Right lung (tissue), 5 donors: Measurements from ENCODE around the gene NDUFAF3. TPM values are rescaled to one million over a fixed set of nuclear protein-coding genes. Genes with fewer than 3 reads are reported as not detected.

Experiments
- DNase-seq, 2 donors: peaks; one replicate each; pipeline ENCODE4 v3.0.0-alpha.2; 2013
- polyA plus RNA-seq, 5 donors: library from polyadenylated mRNA; unstranded; fragments of 120-200 nt; gene quantifications; one replicate each; pipeline versions ENCODE4 v1.2.1 to v1.2.3, GENCODE V29; 2013; ENCODE audit warnings: inconsistent platforms in 1 of 5, low replicate concordance in 1 of 5; ENCODE audit not compliant: insufficient read length in 5 of 5, insufficient read depth in 1 of 5

The NDUFAF3 gene
- polyA plus RNA-seq, 5 donors: 42.5 to 86.3 (median 61.1) TPM

GRCh38 chr3:49017229-49017970 is 4.5 kb upstream of the NDUFAF3 start:
- DNase-seq: no peak

- peak; percentile 66 to 78 for DNase-seq
Observed at GRCh38 chr3:49017971-49018706, 3.8 kb upstream of the NDUFAF3 start, which contains the start of gene DALRD3. TSS of gene DALRD3 (minus strand) at chr3:49018580. CDS start at chr3:49018564, 16 bp downstream.

- no peak for DNase-seq
Observed at GRCh38 chr3:49018707-49019006, 3.3 kb upstream of the NDUFAF3 start.

- DNase-seq: no peak
Observed at GRCh38 chr3:49019941-49020329, 2.0 kb upstream of the NDUFAF3 start.

GRCh38 chr3:49020330-49021212 is 1.4 kb upstream of the NDUFAF3 start:
- no peak for DNase-seq

- peak; percentile 98 to 99 for DNase-seq
Observed at GRCh38 chr3:49021213-49021812, 608 bp upstream of the NDUFAF3 start.

GRCh38 chr3:49022688-49023171 is 809 bp downstream of the NDUFAF3 start:
- DNase-seq: no peak

GRCh38 chr3:49023775-49024174 is 1.9 kb downstream of the NDUFAF3 start:
- DNase-seq: no peak

GRCh38 chr3:49024449-49024848 is 2.5 kb downstream of the NDUFAF3 start:
- no peak for DNase-seq

- no peak for DNase-seq
Observed at GRCh38 chr3:49025005-49025792, 3.3 kb downstream of the NDUFAF3 start.

- no peak for DNase-seq
Observed at GRCh38 chr3:49025793-49026520, 4.0 kb downstream of the NDUFAF3 start.

GRCh38 chr3:49026536-49026935 is 4.6 kb downstream of the NDUFAF3 start:
- no peak for DNase-seq

- DNase-seq: no peak
Observed at GRCh38 chr3:49027634-49028033, 5.7 kb downstream of the NDUFAF3 start.

- no peak for DNase-seq
Observed at GRCh38 chr3:49028298-49028672, 6.4 kb downstream of the NDUFAF3 start.

- DNase-seq: peak; percentile 96 to 97
Observed at GRCh38 chr3:49028673-49029562, 7.0 kb downstream of the NDUFAF3 start, which contains the start of gene IMPDH2. TSS of gene IMPDH2 (minus strand) at chr3:49029398. CDS start at chr3:49029350, 48 bp downstream.

GRCh38 chr3:49029563-49029884 is 7.6 kb downstream of the NDUFAF3 start:
- no peak for DNase-seq

- no peak for DNase-seq
Observed at GRCh38 chr3:49030321-49030720, 8.4 kb downstream of the NDUFAF3 start.

- DNase-seq: no peak
Observed at GRCh38 chr3:49032646-49033304, 10.9 kb downstream of the NDUFAF3 start.

GRCh38 chr3:49034650-49035049 is 12.7 kb downstream of the NDUFAF3 start:
- DNase-seq: no peak
